Activated CD4-positive, alpha-beta T cell treated with anti-CD3 and anti-CD28 coated beads, Interleukin-2, amount 10 ng/mL, durations not matched to agents 24 days and 14 days (primary cell): Measurements from ENCODE around the gene LPAR3. TPM values are rescaled to one million over a fixed set of nuclear protein-coding genes. Genes with fewer than 3 reads are reported as not detected.
A peak's percentile ranks its signal among the peaks of the same experiment; 100 is the strongest.

Experiments used
- DNase-seq: peaks from one replicate; pipeline ENCODE4 v3.0.0; 2022
- H3K27ac Mint-ChIP-seq: one replicate; pipeline ENCODE4 v1.8.0; 2022; ENCODE audit warnings: mild to moderate bottlenecking, mixed read lengths
- H3K27me3 Mint-ChIP-seq: one replicate; pipeline ENCODE4 v1.8.0; 2022; ENCODE audit warnings: mixed read lengths
- H3K36me3 Mint-ChIP-seq: one replicate; pipeline ENCODE4 v1.8.0; 2022; ENCODE audit warnings: low read depth, mild to moderate bottlenecking, mixed read lengths
- H3K4me1 Mint-ChIP-seq: one replicate; pipeline ENCODE4 v1.8.0; 2021; ENCODE audit warnings: mixed read lengths
- H3K4me3 Mint-ChIP-seq: one replicate; pipeline ENCODE4 v1.8.0; 2022; ENCODE audit warnings: mild to moderate bottlenecking, moderate library complexity, mixed read lengths
- H3K9me3 Mint-ChIP-seq: one replicate; pipeline ENCODE4 v1.8.0; 2021; ENCODE audit warnings: mixed read lengths
- intact Hi-C: fragments of 100-400 bp; cut with micrococcal nuclease; formaldehyde crosslinking; loops from one replicate; pipeline ENCODE4 v1.15.1; 2023
- total RNA-seq: library from RNA; stranded (reverse); gene quantifications from 2 replicates; pipeline ENCODE4 v1.2.3, GENCODE V29; 2022

Gene LPAR3
- total RNA-seq, 1 donor from 2014 or later: 0.21 TPM

DNA sequence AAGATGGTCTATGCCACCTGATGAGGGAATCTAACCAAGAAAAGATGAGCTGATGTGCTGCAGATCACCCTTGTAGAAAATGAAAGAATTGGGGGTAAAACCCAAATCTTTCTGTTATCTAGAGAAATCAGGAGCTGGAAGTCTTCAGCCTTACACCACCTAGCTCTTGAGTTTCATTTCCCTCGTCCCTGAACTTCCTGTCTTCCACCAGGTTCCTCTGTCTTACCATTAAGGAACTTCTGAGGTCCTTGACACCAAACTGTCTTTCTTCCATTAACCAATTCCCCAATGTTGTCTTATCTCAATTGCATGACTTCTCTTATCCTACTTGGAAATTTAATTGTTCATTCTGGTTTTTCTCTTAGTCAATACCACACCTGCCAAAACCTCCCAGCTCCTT lies 31.5 kb downstream of the LPAR3 start:
- Mint-ChIP-seq H3K9me3 (peaks cover 7% of the 10 kb centered on the region), H3K36me3 (peaks cover 2% of the 10 kb centered on the region), H3K4me1 (peaks cover 43% of the 10 kb centered on the region), H3K27ac (no peak overlapping the region), H3K4me3 (peak overlapping the region; percentile 39), H3K27me3 (peaks cover 1% of the 10 kb centered on the region)
- intact Hi-C loops: loop anchor here (5.0 to 10.0 kb wide), 4 partner anchors 169 to 717 kb away; partner anchors contain the start of genes BCL10, PRKACB and SSX2IP
- DNase-seq: no peak

DNA sequence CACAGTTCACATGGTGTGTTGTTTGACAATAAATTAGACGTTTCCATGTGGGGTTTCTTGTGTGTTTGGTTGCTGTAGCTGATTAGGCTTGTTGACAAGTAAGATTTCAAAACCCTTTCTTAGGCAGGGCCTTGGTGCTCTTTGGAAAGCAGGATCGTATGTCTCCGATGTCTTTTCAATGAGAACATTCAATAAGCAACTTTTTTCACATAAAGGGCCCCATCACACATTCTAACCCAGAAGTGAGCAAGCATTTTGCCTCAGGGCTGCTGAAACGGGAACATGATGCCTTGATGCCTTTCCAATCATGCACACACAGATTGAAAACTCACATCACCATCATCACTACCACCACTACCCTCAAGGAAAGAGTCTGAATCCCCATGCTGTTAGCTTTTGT lies 33.1 kb downstream of the LPAR3 start:
- no peak for DNase-seq
- Mint-ChIP-seq H3K27me3 (no peaks in the 10 kb centered on the region), H3K4me1 (peaks cover 53% of the 10 kb centered on the region), H3K4me3 (no peak overlapping the region), H3K9me3 (peaks cover 6% of the 10 kb centered on the region), H3K36me3 (peaks cover 1% of the 10 kb centered on the region), H3K27ac (no peak overlapping the region)
- intact Hi-C loops: loop anchor here (5.0 to 10.0 kb wide), 4 partner anchors 168 to 715 kb away; partner anchors contain the start of genes BCL10, PRKACB and SSX2IP

DNA sequence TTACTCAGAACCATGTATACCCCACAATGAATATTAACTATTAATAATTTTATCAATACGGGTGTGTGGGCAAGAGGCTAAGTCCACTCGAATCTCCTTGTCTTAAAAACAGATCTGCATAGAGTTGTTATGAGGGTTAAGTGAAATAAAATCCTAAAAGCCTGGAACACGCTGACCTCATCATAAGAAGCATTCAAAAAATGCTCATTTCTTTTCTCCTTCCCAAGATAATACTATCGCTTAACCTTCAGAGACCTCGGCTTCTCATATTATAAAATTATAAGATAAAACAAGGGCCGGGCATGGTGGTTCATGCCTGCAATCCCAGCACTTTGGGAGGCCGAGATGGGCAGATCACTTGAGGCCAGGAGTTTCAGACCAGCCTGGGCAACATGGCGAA lies 35.1 kb downstream of the LPAR3 start:
- peaks cover 16% of the 10 kb centered on the region for H3K9me3 Mint-ChIP-seq
- H3K27me3 Mint-ChIP-seq: no peaks in the 10 kb centered on the region
- H3K4me3 Mint-ChIP-seq: no peak overlapping the region
- peaks cover 6% of the 10 kb centered on the region for H3K36me3 Mint-ChIP-seq
- no peak for DNase-seq
- H3K27ac Mint-ChIP-seq: no peak overlapping the region
- peaks cover 59% of the 10 kb centered on the region for H3K4me1 Mint-ChIP-seq
- intact Hi-C loops: no loop called here

DNA sequence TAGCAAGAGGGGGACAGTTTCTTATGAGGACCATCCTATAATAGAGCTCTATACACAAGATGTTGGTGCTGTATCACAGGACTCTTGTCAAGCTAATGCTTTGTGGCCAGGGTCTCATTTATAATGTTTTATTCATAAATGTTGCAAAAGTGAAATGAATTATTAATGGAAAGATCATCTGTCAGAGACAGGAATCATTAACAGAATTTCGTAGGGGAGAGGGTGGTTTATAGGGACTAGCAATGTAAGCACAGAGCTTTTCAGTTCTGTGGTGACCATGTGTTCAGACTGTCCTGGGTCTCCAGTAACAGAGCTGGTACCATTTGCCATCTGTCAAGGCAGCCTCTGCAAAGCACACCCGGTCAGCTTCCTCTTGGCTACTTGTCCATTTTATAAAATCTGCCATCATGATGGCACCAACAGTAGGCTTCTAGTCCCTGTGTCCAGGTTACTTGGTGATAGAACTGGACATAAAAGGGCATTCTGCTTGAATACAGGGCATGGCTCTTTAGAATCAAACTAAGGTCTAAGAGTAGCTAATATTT lies 36.2 kb downstream of the LPAR3 start:
- Mint-ChIP-seq H3K36me3 (peaks cover 6% of the 10 kb centered on the region), H3K9me3 (peaks cover 16% of the 10 kb centered on the region), H3K27ac (no peak overlapping the region), H3K27me3 (no peaks in the 10 kb centered on the region), H3K4me3 (no peak overlapping the region), H3K4me1 (peaks cover 54% of the 10 kb centered on the region)
- no peak for DNase-seq
- intact Hi-C loops: no loop called here

DNA sequence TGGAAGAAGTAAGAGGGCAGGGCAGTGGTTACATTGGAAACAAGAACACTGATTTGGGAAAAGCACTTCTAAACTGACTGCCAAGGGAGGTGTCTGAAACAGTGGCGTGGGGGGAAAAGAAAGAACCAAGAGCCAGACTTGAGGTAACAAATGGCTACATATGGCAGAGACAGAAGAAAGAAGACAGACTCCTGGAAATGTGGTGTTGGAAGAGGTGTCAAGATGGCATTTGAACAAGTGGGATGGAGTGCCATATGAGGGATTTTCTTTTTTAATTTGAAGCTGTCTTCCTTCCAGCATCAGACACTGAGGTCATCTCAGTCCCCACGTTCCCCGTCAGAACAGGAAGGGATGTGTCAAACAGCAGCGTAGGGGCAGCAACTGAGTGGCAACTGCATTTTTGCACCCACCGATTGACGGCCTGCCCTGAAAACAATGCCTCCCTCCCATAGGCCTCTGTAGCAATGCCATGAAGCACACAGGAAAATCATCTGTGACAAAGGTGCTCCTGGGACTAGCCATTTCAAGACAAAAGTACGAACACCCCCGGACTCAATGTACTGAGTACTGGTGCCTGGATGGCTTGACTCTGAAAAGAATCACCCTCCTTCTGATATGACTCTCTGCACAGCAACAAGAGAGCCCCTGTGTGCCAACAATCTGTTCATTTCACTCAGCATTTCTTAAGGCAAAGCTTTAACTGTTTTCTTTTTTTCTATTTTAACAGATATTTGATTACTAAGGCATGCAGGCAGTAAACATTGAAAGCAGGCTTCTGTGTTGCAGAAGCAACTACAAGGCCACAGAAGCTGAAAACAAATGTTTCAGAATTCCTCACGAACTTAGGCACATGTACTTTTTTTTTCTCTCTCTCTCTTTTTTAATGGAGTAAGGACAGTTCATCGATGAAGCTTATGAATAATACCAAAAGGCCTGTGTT lies 37.0 kb downstream of the LPAR3 start:
- Mint-ChIP-seq H3K27ac (no peak overlapping the region), H3K27me3 (no peaks in the 10 kb centered on the region), H3K4me1 (peaks cover 49% of the 10 kb centered on the region), H3K4me3 (no peak overlapping the region), H3K9me3 (peaks cover 16% of the 10 kb centered on the region), H3K36me3 (peaks cover 6% of the 10 kb centered on the region)
- intact Hi-C loops: loop anchor here (2.0 kb wide), 2 partner anchors 89 to 443 kb away; no protein-coding TSS in a partner anchor
- no peak for DNase-seq

DNA sequence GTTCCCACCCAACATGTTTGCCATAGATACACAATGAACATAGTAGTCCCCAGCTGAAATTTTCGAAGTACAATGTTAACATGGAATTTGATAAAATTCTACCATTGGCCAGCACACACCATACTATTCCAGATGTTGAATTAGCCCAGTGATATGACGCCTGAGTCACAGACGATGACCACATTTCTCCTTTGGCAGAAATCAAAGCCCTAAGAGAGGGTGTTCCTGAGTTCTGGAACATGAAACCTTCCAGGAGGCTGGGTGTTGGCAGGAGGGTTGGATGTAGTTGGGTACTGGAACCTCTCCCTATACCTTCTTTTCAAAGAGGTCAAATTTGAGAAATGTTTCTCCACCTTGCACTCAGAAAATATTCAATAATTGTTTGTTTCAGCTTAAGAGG lies 37.8 kb downstream of the LPAR3 start:
- Mint-ChIP-seq H3K36me3 (peaks cover 6% of the 10 kb centered on the region), H3K4me1 (peaks cover 45% of the 10 kb centered on the region), H3K27me3 (no peaks in the 10 kb centered on the region), H3K4me3 (peak overlapping the region; percentile 7), H3K9me3 (peaks cover 16% of the 10 kb centered on the region), H3K27ac (no peak overlapping the region)
- no peak for DNase-seq
- intact Hi-C loops: loop anchor here (2.0 kb wide), 2 partner anchors 90 to 444 kb away; no protein-coding TSS in a partner anchor

DNA sequence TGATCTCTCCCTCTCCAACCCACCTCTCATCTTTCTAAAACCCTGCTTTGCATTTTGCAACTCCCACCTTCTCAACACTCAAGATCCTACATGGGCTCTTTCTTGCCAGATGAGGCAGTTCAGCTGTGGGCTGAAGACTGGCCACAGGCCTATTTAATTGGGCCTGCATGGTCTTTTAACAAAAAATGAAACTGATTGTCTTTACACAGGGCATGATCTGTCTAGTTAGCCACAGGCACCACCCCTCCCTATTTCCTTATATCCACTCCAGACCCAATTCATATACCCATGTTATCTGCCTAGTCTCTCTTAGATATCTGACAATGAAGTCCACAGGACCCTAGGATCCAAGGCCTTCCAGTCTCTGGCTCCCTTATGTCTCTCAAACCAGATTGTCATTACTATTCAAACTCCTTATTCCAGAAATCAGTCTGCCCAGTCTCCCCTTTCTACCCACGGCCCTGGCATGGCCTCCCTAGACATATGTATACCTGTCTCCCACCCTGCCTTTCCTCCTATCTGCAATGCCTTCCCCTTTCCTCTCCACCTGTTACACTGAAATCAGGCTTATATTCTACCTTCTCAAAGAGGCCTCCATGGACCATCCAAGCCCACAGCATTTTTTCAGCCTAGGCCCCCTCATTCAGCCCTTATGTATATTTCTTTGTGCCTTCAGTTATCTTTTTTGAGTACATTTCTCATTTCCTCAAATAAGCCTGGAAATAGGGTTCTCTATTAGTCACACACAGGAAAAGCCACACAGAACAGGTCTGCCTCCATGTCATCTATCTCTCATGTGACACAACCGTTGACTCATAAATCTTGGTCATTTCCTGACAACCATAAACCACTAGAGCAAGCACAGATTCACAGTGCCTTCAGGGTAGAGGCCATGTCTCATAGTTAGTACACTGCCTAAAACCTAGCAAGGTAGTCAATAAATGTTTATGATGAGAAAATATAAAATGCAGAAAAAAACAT lies 39.0 kb downstream of the LPAR3 start:
- H3K4me1 Mint-ChIP-seq: peaks cover 41% of the 10 kb centered on the region
- intact Hi-C loops: loop anchor here (1.0 to 5.0 kb wide), 5 partner anchors 8 to 445 kb away; partner anchors contain the start of genes CTBS and LPAR3
- H3K27me3 Mint-ChIP-seq: no peaks in the 10 kb centered on the region
- H3K9me3 Mint-ChIP-seq: peaks cover 16% of the 10 kb centered on the region
- peak overlapping the region; percentile 64 for H3K4me3 Mint-ChIP-seq
- peak overlapping the region; percentile 74 for H3K27ac Mint-ChIP-seq
- H3K36me3 Mint-ChIP-seq: peaks cover 6% of the 10 kb centered on the region
- peak; percentile 88 for DNase-seq

DNA sequence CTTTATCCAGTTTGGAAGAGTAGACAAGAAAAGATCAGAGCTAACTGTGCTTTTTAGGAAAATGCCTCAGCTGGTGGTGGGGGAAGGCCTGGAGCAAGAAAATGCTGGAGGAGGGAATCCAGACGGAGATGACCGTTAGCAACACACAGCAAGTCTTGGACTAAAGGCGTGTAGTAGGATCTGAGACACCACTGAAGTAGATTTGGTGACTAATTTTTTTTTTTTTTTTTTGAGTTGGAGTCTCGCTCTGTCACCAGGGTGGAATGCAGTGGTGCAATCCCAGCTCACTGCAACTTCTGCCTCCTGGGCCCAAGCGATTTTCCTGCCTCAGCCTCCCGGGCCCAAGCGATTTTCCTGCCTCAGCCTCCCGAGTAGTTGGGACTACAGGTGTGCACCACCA lies 41.2 kb downstream of the LPAR3 start:
- H3K9me3 Mint-ChIP-seq: peaks cover 16% of the 10 kb centered on the region
- peaks cover 46% of the 10 kb centered on the region for H3K4me1 Mint-ChIP-seq
- intact Hi-C loops: loop anchor here (5.0 kb wide), 2 partner anchors 40 to 280 kb away; partner anchors contain the start of genes CTBS and LPAR3
- H3K36me3 Mint-ChIP-seq: peaks cover 6% of the 10 kb centered on the region
- H3K4me3 Mint-ChIP-seq: no peak overlapping the region
- no peaks in the 10 kb centered on the region for H3K27me3 Mint-ChIP-seq
- no peak overlapping the region for H3K27ac Mint-ChIP-seq
- DNase-seq: no peak

DNA sequence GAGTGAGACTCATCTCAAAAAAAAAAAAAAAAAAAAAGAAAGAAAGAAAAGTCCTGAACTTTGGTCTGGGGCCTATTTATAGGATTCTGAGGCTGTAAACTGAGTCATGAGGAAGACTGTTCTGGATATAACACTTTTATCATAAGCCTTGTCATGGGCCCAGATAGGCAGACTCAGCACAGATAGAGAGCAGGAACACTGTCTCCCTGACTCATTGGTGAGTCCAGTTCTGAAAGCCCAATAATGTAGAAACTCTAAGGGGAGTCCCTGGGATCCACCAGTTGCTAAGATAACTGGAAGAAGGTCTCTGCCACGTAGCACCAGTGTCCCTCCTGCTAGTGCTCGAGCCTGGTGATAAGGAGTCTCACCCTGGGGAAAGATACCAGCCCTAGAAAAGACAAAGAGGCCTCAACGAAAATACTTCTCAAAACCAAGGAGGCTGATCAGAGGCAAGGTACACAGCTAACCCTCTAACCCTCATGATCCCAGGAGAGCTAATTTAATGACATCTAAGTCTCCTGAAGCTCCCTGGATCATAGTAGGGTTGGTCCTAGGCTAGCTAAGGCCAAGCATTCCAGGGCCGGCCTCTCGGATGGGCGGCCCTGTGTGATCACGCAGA lies 43.5 kb downstream of the LPAR3 start:
- intact Hi-C loops: no loop called here
- H3K27ac Mint-ChIP-seq: no peak overlapping the region
- DNase-seq: peak; percentile 46
- peaks cover 31% of the 10 kb centered on the region for H3K4me1 Mint-ChIP-seq
- no peak overlapping the region for H3K4me3 Mint-ChIP-seq
- peaks cover 6% of the 10 kb centered on the region for H3K36me3 Mint-ChIP-seq
- peaks cover 10% of the 10 kb centered on the region for H3K9me3 Mint-ChIP-seq
- peaks cover 2% of the 10 kb centered on the region for H3K27me3 Mint-ChIP-seq

DNA sequence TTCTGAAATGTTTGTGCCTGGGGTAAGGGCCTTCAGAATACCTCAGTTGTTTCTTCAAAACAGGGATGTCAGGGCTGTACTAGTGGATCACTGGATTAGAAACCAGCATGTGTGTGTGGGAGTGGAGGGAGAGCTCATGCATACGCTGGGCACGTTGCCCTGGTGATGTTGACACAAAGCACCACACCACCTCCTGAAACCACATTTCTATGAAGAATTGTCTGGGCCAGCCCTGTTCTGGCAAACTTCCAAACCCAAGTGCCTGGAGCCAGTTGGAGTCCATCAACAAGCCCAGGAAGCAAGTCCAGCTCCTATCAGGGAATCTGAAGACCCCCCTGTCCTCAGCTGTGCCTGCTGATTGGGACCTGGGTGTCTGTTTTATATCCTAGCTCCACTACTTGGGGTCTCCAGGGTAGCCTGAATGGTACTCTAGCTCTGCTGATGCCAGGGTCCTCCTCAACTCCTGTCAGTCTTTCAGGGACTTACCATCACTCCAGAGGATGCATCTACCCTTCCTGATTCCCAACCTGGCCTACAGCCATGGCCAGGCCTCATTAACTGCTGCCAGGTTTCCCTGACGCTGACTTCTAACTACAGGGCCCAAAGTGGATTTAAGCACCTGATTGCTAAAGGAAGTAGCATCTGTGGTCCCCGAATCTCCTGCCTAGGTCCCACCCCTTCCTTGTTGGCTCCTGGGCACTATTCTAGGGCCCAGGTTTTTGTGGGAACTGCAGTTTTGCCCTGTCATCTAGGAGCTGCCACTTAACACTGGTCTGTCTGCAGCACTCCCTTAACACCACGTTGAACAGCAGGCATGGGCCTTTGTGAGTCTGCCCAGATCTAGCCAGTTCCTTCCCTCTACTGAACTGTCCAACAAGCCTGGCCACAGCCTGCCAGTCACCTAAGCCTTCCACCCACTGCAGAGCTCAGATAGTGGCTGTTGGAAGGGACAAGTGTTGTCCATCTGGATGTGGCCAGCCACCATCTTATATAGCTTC lies 45.5 kb downstream of the LPAR3 start:
- Mint-ChIP-seq H3K4me3 (no peak overlapping the region), H3K36me3 (no peaks in the 10 kb centered on the region), H3K27ac (peak overlapping the region; percentile 46), H3K9me3 (no peaks in the 10 kb centered on the region), H3K4me1 (peaks cover 15% of the 10 kb centered on the region), H3K27me3 (peaks cover 2% of the 10 kb centered on the region)
- intact Hi-C loops: no loop called here
- DNase-seq: no peak

DNA sequence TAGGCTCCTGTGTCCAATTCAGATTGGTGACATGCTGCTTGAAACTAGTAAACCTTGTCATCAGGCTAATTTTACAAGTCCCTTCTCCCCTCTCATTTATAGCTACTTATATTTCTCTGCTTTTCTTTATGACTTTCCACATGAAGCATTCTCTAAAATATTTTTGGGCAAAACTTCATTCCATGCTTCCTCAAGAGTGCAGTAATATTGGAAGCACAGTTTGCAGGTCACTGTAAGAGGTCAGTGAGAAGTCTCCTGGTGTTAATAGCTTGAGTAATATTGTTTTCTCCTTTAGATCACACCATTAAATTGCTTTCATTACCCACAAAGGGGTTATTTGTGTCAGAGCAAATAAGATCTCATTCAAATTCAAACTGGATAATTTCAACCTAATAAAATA lies 46.6 kb downstream of the LPAR3 start:
- H3K27ac Mint-ChIP-seq: no peak overlapping the region
- intact Hi-C loops: no loop called here
- peaks cover 3% of the 10 kb centered on the region for H3K9me3 Mint-ChIP-seq
- no peak for DNase-seq
- no peak overlapping the region for H3K4me3 Mint-ChIP-seq
- H3K4me1 Mint-ChIP-seq: peaks cover 11% of the 10 kb centered on the region
- H3K27me3 Mint-ChIP-seq: peaks cover 8% of the 10 kb centered on the region
- H3K36me3 Mint-ChIP-seq: no peaks in the 10 kb centered on the region

DNA sequence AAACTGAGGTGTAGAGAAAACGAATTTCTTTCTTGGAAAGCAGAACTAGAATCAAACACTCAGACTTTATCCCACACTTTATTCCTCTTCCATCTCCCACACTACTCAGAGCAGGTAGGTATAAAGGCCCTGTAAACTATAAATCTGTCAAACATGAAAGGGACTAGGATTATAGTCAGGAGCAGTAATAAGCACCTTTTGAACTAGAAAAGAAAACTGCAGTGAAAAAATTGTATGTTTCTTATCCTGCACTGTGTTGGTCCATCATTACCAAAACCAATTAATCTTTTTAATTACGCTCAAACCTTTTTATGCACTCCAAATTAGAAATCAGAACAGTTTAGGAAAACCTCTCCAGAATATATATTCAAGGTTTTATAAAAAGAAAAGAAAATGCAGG lies 47.6 kb downstream of the LPAR3 start:
- DNase-seq: no peak
- no peaks in the 10 kb centered on the region for H3K36me3 Mint-ChIP-seq
- H3K4me1 Mint-ChIP-seq: peaks cover 11% of the 10 kb centered on the region
- intact Hi-C loops: no loop called here
- H3K4me3 Mint-ChIP-seq: no peak overlapping the region
- peaks cover 8% of the 10 kb centered on the region for H3K27me3 Mint-ChIP-seq
- peaks cover 3% of the 10 kb centered on the region for H3K9me3 Mint-ChIP-seq
- no peak overlapping the region for H3K27ac Mint-ChIP-seq
